ENCODE measurements around the gene ACTN2. TPM values are rescaled to one million over a fixed set of nuclear protein-coding genes. Genes with fewer than 3 reads are reported as not detected.

The ACTN2 gene
- total RNA-seq, 2 experiments from 2014 or later = 0.11 to 0.18 TPM

DNA sequence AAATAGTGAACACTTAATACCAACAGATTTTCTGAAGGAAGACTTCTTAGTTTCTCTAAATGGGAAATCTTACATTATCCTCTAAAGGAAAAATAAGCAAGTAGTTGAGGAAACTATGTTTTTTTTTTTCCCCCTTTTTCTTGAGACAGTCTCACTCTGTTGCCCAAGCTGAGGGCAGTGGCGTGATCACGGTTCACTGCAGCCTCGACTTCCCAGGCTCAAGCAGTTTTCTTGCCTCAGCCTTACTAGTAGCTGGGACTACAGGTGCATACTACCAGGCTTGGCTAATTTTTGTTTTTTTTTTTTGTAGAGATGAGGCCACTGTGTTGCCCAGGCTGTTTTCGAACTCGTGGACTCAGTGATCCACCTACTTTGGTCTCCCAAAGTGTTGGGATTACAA, 112.7 kb downstream of the ACTN2 start:
- Mint-ChIP-seq H3K27me3 (peaks cover 3% of the 10 kb centered on the region), H3K36me3 (ENCODE audit: low read depth) (peaks cover 45% of the 10 kb centered on the region), H3K27ac (no peak overlapping the region), H3K4me1 (ENCODE audit: low read depth) (peaks cover 63% of the 10 kb centered on the region), H3K4me3 (no peak overlapping the region), H3K9me3 (no peaks in the 10 kb centered on the region)
- ChIA-PET CTCF (interaction anchor here (0.7 kb wide), 1 partner anchor 9 kb away, joined by 3 read pairs; no protein-coding TSS in a partner anchor), POLR2A (no interaction called here)
- ATAC-seq = no peak
- intact Hi-C loops (cut with micrococcal nuclease) = no loop called here
- DNase-seq = no peak
- TF ChIP-seq, protein P1, sequence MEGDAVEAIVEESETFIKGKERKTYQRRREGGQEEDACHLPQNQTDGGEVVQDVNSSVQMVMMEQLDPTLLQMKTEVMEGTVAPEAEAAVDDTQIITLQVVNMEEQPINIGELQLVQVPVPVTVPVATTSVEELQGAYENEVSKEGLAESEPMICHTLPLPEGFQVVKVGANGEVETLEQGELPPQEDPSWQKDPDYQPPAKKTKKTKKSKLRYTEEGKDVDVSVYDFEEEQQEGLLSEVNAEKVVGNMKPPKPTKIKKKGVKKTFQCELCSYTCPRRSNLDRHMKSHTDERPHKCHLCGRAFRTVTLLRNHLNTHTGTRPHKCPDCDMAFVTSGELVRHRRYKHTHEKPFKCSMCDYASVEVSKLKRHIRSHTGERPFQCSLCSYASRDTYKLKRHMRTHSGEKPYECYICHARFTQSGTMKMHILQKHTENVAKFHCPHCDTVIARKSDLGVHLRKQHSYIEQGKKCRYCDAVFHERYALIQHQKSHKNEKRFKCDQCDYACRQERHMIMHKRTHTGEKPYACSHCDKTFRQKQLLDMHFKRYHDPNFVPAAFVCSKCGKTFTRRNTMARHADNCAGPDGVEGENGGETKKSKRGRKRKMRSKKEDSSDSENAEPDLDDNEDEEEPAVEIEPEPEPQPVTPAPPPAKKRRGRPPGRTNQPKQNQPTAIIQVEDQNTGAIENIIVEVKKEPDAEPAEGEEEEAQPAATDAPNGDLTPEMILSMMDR (IDR thresholded peaks at IDR 0.05) = no peak

DNA sequence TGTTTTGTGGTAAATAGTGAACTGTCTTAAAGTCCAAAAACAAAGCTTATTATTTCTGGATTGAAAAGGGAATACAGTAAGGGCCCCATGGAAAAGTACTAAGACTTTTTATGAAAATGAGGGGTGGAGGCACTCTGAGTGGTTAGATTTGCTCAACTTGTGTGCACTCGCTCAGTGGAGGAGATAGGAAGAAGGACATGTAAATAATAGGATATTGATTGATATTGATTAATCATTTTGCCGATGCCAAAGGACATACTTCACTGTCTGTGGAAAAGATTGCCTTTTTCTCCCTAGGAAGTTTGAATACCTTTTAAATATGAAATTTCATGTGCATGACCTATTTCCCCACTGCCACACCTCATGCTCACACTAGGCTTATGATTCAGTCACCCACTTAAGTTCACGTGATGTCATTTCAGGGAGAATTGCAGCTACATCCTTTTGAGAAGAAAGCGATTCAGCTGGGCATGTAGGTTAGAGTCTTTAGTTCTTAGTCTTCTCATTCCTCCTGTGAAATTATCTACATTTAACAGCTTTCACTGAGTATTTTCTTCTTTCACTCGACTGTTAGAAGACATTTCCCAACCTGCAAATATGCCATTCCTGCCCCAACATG, 113.8 kb downstream of the ACTN2 start:
- intact Hi-C loops (cut with micrococcal nuclease) = no loop called here
- peaks cover 51% of the 10 kb centered on the region for H3K36me3 Mint-ChIP-seq (ENCODE audit: low read depth)
- H3K4me3 Mint-ChIP-seq = no peak overlapping the region
- TF ChIP-seq, protein P1 (IDR thresholded peaks at IDR 0.05) = no peak
- ATAC-seq (peak; percentile 38), DNase-seq (peak; percentile 36)
- H3K27me3 Mint-ChIP-seq = no peaks in the 10 kb centered on the region
- CTCF ChIA-PET = interaction anchor here (1.8 to 2.1 kb wide), 2 partner anchors 10 to 41 kb away, joined by 7 read pairs; no protein-coding TSS in a partner anchor
- no peaks in the 10 kb centered on the region for H3K9me3 Mint-ChIP-seq
- H3K27ac Mint-ChIP-seq = peak overlapping the region; percentile 88
- H3K4me1 Mint-ChIP-seq (ENCODE audit: low read depth) = peaks cover 60% of the 10 kb centered on the region
- POLR2A ChIA-PET = interaction anchor here (0.6 to 0.7 kb wide), 2 partner anchors 22 to 743 kb away, joined by 3 read pairs; no protein-coding TSS in a partner anchor

DNA sequence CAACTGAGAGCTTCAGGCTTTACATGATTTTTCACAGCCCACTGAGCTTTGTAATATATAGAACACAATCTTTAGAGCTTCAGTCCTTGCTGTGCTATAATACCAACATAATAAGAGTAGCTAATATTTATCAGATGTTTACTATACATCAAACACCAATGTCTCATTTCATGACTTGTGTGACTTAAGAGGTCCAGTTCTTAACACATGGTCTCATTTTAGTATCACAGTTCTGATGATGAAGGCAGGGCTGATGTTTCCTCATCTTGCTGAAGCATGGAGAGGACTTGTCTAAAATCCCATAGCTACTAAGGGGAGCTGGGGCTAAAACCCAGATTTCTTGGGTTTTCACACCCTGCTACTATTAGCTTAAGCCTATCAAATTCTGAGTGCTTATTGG, 114.3 kb downstream of the ACTN2 start:
- Mint-ChIP-seq H3K36me3 (ENCODE audit: low read depth) (peaks cover 56% of the 10 kb centered on the region), H3K27me3 (no peaks in the 10 kb centered on the region), H3K9me3 (no peaks in the 10 kb centered on the region), H3K27ac (peak overlapping the region; percentile 88), H3K4me1 (ENCODE audit: low read depth) (peaks cover 63% of the 10 kb centered on the region), H3K4me3 (no peak overlapping the region)
- intact Hi-C loops (cut with micrococcal nuclease) = no loop called here
- CTCF ChIA-PET = interaction anchor here (1.8 to 2.1 kb wide), 2 partner anchors 9 to 41 kb away, joined by 7 read pairs; no protein-coding TSS in a partner anchor
- TF ChIP-seq, protein P1 (IDR thresholded peaks at IDR 0.05) = no peak
- POLR2A ChIA-PET = interaction anchor here (0.6 kb wide), 1 partner anchor 742 kb away, joined by 3 read pairs; no protein-coding TSS in a partner anchor
- DNase-seq (no peak), ATAC-seq (no peak)

DNA sequence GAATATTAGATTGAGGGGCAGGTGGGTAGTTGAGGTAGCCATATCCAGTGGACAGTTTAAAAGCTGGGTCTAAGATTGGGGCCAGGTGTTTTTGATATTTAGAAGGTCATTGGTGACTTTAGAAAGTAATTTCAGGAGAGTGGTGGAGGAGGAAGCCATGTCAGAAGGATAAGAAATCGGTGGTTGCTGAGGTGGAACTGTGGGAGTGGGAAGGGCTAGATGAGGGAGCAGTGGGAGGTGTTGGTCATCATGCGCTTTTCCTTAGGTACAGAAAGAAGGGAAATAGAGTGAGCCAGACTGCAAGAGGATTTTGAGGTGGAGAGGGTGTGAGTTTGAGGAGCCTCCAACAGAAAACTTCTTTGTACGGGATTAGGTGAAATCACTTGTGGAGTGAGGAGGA, 116.0 kb downstream of the ACTN2 start:
- TF ChIP-seq, protein P1 (IDR thresholded peaks at IDR 0.05) = no peak
- ATAC-seq (no peak), DNase-seq (no peak)
- Mint-ChIP-seq H3K27me3 (no peaks in the 10 kb centered on the region), H3K4me3 (no peak overlapping the region), H3K4me1 (ENCODE audit: low read depth) (peaks cover 66% of the 10 kb centered on the region), H3K9me3 (no peaks in the 10 kb centered on the region), H3K36me3 (ENCODE audit: low read depth) (peaks cover 60% of the 10 kb centered on the region), H3K27ac (peak overlapping the region; percentile 21)
- intact Hi-C loops (cut with micrococcal nuclease) = no loop called here
- POLR2A ChIA-PET = no interaction called here
- CTCF ChIA-PET = no interaction called here

DNA sequence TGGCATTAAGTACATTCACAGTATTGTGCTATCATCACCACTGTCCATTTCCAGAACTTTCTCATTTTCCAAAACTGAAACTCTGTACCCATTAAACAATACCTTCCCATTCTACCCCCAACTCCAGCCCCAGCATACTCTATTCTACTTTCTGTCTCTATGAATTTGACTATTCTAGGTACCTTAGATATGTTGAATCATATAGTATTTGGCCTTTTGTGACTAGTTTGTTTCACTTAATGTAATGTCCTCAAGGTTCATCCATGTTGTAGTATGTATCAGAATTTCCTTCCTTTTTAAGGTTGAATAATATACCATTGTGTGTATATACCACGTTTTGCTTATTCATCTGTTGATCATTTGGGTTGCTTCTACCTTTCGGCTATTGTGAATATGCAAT, 120.3 kb downstream of the ACTN2 start:
- DNase-seq (no peak), ATAC-seq (no peak)
- H3K36me3 Mint-ChIP-seq (ENCODE audit: low read depth) = peaks cover 74% of the 10 kb centered on the region
- peaks cover 49% of the 10 kb centered on the region for H3K4me1 Mint-ChIP-seq (ENCODE audit: low read depth)
- ChIA-PET CTCF (interaction anchor here (1.0 to 1.1 kb wide), 2 partner anchors 11 to 14 kb away, joined by 4 read pairs; no protein-coding TSS in a partner anchor), POLR2A (no interaction called here)
- intact Hi-C loops (cut with micrococcal nuclease) = no loop called here
- no peak overlapping the region for H3K27ac Mint-ChIP-seq
- H3K27me3 Mint-ChIP-seq = no peaks in the 10 kb centered on the region
- H3K9me3 Mint-ChIP-seq = no peaks in the 10 kb centered on the region
- no peak overlapping the region for H3K4me3 Mint-ChIP-seq
- TF ChIP-seq, protein P1 (IDR thresholded peaks at IDR 0.05) = no peak
